ENCODE measurements around the gene ROPN1B. TPM values are rescaled to one million over a fixed set of nuclear protein-coding genes. Genes with fewer than 3 reads are reported as not detected.
"Not testable (repeated sequence)": the region's sequence is repeated elsewhere in the genome, so short reads cannot be mapped to it uniquely, and the experiment has no call there.

Gene ROPN1B
- total RNA-seq, 2 donors from 2014 or later = 2.2 to 27.8 TPM

GRCh38 chr3:125965505-125965904 lies 3.5 kb upstream of the ROPN1B start:
- no peak for TF ChIP-seq POLR2A (IDR thresholded peaks at IDR 0.05)
- no peak for TF ChIP-seq CTCF (IDR thresholded peaks at IDR 0.05)
- no peak for TF ChIP-seq POLR2AphosphoS5 (IDR thresholded peaks at IDR 0.05)
- Histone ChIP-seq H3K27me3 (replicated peaks; ENCODE audit: insufficient read depth) (no peaks in the 10 kb centered on the region), H3K4me1 (replicated peaks) (no peaks in the 10 kb centered on the region), H3K9me3 (no peaks in the 10 kb centered on the region), H3K27ac (no peak overlapping the region), H3K4me3 (no peak overlapping the region), H3K36me3 (no peaks in the 10 kb centered on the region)
- intact Hi-C loops (cut with DNase I) = no loop called here
- no peak for DNase-seq (ENCODE audit: low spot score)
- WGBS = 99% methylated on average over 3 of the region's 3 CpGs

- H3K4me3 ChIP-seq = no peak overlapping the region
- no peaks in the 10 kb centered on the region for H3K36me3 ChIP-seq
- peak; percentile 58 for DNase-seq (ENCODE audit: low spot score)
- H3K27me3 ChIP-seq (replicated peaks; ENCODE audit: insufficient read depth) = no peaks in the 10 kb centered on the region
- peaks cover 3% of the 10 kb centered on the region for H3K4me1 ChIP-seq (replicated peaks)
- H3K9me3 ChIP-seq = no peaks in the 10 kb centered on the region
- no peak for TF ChIP-seq POLR2A (IDR thresholded peaks at IDR 0.05)
- peak; percentile 72 for TF ChIP-seq POLR2AphosphoS5 (IDR thresholded peaks at IDR 0.05)
- no peak for TF ChIP-seq CTCF (IDR thresholded peaks at IDR 0.05)
- no peak overlapping the region for H3K27ac ChIP-seq
- intact Hi-C loops (cut with DNase I) = no loop called here
Observed at GRCh38 chr3:125967156-125967555, 1.8 kb upstream of the ROPN1B start.

GRCh38 chr3:125968121-125968520 lies 857 bp upstream of the ROPN1B start:
- H3K27me3 ChIP-seq (replicated peaks; ENCODE audit: insufficient read depth); H3K4me1 ChIP-seq (replicated peaks); DNase-seq (ENCODE audit: low spot score); H3K36me3 ChIP-seq; intact Hi-C loops (cut with DNase I); H3K4me3 ChIP-seq; H3K9me3 ChIP-seq: not testable (repeated sequence)
- peak overlapping the region in 1 of 2 donors; percentile 38 for H3K27ac ChIP-seq
- WGBS = 50% methylated on average over 2 of the region's 2 CpGs

GRCh38 chr3:125971997-125972944 lies 3.3 kb downstream of the ROPN1B start:
- H3K27ac ChIP-seq; DNase-seq (ENCODE audit: low spot score); H3K36me3 ChIP-seq; H3K9me3 ChIP-seq; H3K27me3 ChIP-seq (replicated peaks; ENCODE audit: insufficient read depth); H3K4me1 ChIP-seq (replicated peaks); intact Hi-C loops (cut with DNase I): not testable (repeated sequence)
- TF ChIP-seq POLR2AphosphoS5 (IDR thresholded peaks at IDR 0.05) (peak; percentile 59), CTCF (IDR thresholded peaks at IDR 0.05) (peak; percentile 60 to 80 (median 66))
- peak overlapping the region in 1 of 2 donors; percentile 10 for H3K4me3 ChIP-seq
- WGBS = 7% methylated on average over 31 of the region's 31 CpGs

- DNase-seq (ENCODE audit: low spot score); H3K4me1 ChIP-seq (replicated peaks); H3K4me3 ChIP-seq; intact Hi-C loops (cut with DNase I); H3K36me3 ChIP-seq; H3K27me3 ChIP-seq (replicated peaks; ENCODE audit: insufficient read depth); H3K9me3 ChIP-seq; H3K27ac ChIP-seq: not testable (repeated sequence)
- WGBS = 71% methylated on average over 9 of the region's 9 CpGs
Observed at GRCh38 chr3:125975245-125976002, 6.4 kb downstream of the ROPN1B start.

GRCh38 chr3:125976003-125976390 lies 7.0 kb downstream of the ROPN1B start:
- H3K4me3 ChIP-seq; H3K36me3 ChIP-seq; H3K27me3 ChIP-seq (replicated peaks; ENCODE audit: insufficient read depth); DNase-seq (ENCODE audit: low spot score); intact Hi-C loops (cut with DNase I); H3K9me3 ChIP-seq; H3K4me1 ChIP-seq (replicated peaks); H3K27ac ChIP-seq: not testable (repeated sequence)
- 94% methylated on average over 3 of the region's 3 CpGs for WGBS

- H3K4me3 ChIP-seq; H3K36me3 ChIP-seq; H3K27ac ChIP-seq; H3K9me3 ChIP-seq; H3K4me1 ChIP-seq (replicated peaks); H3K27me3 ChIP-seq (replicated peaks; ENCODE audit: insufficient read depth); intact Hi-C loops (cut with DNase I); DNase-seq (ENCODE audit: low spot score): not testable (repeated sequence)
- WGBS = 70% methylated on average over 4 of the region's 7 CpGs
Observed at GRCh38 chr3:125977104-125977503, 8.1 kb downstream of the ROPN1B start.

- H3K36me3 ChIP-seq; DNase-seq (ENCODE audit: low spot score); H3K27me3 ChIP-seq (replicated peaks; ENCODE audit: insufficient read depth); H3K4me1 ChIP-seq (replicated peaks); H3K9me3 ChIP-seq; H3K27ac ChIP-seq; H3K4me3 ChIP-seq; intact Hi-C loops (cut with DNase I): not testable (repeated sequence)
- 85% methylated on average over 2 of the region's 2 CpGs for WGBS
Observed at GRCh38 chr3:125984951-125985350, 16.0 kb downstream of the ROPN1B start.

Data from prostate gland (tissue), 2 donors.